Prostate gland (tissue), 2 donors: ENCODE data around the gene ZDHHC4. TPM values are rescaled to one million over a fixed set of nuclear protein-coding genes. Genes with fewer than 3 reads are reported as not detected.

Experiments
- DNase-seq: peaks from one replicate; pipeline ENCODE4 v3.0.0-alpha.2; 2019; ENCODE audit warnings: low spot score
- H3K27ac ChIP-seq, 2 donors: fragments of 200-600 bp; sonication (generic); 2 replicates each; pipeline ENCODE4 v1.5.1; 2017 to 2019
- H3K27me3 ChIP-seq: fragments of 200-600 bp; sonication (generic); replicated peaks from 2 replicates; pipeline ENCODE4 v1.5.1; 2019; ENCODE audit not compliant: insufficient read depth
- H3K36me3 ChIP-seq, 2 donors: fragments of 200-600 bp; sonication (generic); 1 replicate in 1 of 2; 2 replicates in 1 of 2; pipeline versions ENCODE4 v1.5.1 to v1.8.1; 2017 to 2019
- H3K4me1 ChIP-seq: fragments of 200-600 bp; sonication (generic); replicated peaks from 2 replicates; pipeline ENCODE4 v1.5.1; 2019
- H3K4me3 ChIP-seq, 2 donors: fragments of 200-600 bp; sonication (generic); 2 replicates each; pipeline ENCODE4 v1.5.1; 2017 to 2019
- H3K9me3 ChIP-seq: fragments of 200-600 bp; sonication (generic); 2 replicates; pipeline ENCODE4 v1.5.1; 2017
- POLR2A ChIP-seq: fragments of 450-650 bp; IDR thresholded peaks from one replicate; pipeline ENCODE4 v1.6.1; 2016; ENCODE audit warnings: antibody characterized with exemption, mild to moderate bottlenecking
- POLR2AphosphoS5 ChIP-seq: sonication (generic); formaldehyde crosslinking; IDR thresholded peaks from one replicate; pipeline ENCODE4 v1.6.1; 2017; ENCODE audit warnings: antibody characterized with exemption
- WGBS: methylation state at CpG from one replicate; pipeline ENCODE4 v1.1.5; 2018; 5-methylcytosine and 5-hydroxymethylcytosine counted together
- intact Hi-C: fragments of 100-400 bp; cut with DNase I; formaldehyde crosslinking; loops from one replicate; pipeline ENCODE4 v1.14.2; 2022
- total RNA-seq, 2 donors: library from RNA; depleted of rRNA; stranded (reverse); fragments of >200 nt; gene quantifications; one replicate each; pipeline ENCODE4 v1.1.0, GENCODE V29; 2016
- TF ChIP-seq, protein P1 (sequence below), 4 experiments: fragments of 200-600 bp in 2 of 4; fragments of 450-650 bp in 2 of 4; sonication (generic) in 2 of 4; IDR thresholded peaks; 1 replicate in 3 of 4; 2 replicates in 1 of 4; pipeline ENCODE4 v1.5.1; 2016 to 2019; ENCODE audit warnings: antibody characterized with exemption in 4 of 4, mild to moderate bottlenecking in 2 of 4, moderate library complexity in 2 of 4

ZDHHC4 gene
- total RNA-seq, result 10 to 100 TPM; 69.9 to 73.3 TPM

DNA sequence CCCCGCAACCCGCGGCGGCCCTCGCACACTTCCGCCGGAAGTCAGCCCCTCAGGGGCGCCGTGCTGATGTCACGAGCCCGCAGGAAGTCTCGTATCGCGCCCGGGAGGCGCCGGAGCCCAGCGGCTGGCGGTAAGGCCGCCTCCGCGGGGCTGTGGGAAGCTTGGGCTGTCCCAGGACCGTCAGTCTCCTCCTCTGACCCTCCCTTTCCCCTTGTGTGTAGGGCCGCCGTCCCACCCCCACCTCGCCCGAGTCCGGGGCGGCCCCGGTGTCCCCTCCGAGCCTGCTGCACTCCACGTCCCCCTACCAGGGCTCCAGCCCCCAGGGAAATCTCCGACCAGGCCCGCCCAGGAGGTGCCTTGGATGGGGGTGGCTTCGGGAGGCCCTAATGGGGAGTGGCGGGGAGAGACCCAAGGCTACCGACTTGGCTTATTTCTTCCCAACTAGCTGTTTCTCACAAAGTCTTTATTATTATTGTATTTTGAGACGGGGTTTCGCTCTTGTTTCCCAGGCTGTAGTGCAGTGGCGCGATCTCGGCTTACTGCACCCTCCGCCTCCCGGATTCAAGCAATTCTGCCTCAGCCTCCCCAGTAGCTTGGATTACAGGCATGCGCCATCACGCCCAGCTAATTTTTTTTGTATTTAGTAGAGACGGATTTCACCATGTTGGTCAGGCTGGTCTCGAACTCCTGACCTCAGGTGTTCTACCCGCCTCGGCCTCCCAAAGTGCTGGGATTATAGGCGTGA is at the start of gene ZDHHC4:
Gene ZDHHC4 (plus strand): TSS at position 86 of the 745 bp plus-strand sequence. CDS start 3,108 bp downstream, outside the sequence.
- WGBS, result 12% methylated on average over 50 of the region's 51 CpGs
- Histone ChIP-seq H3K9me3 (no peaks in the 10 kb centered on the region), H3K27ac (peak within 1 kb of the TSS; percentile 90 to 96), H3K27me3 (no peaks in the 10 kb centered on the region), H3K4me1 (no peaks in the 10 kb centered on the region), H3K4me3 (peak within 1 kb of the TSS; percentile 60 to 61), H3K36me3 (peaks cover 0 to 12% of the 10 kb centered on the region in 2 donors)
- intact Hi-C loops, result no loop called here
- TF ChIP-seq POLR2A, result peak; percentile 75
- TF ChIP-seq POLR2AphosphoS5, result peak; percentile 93
- TF ChIP-seq, protein P1, sequence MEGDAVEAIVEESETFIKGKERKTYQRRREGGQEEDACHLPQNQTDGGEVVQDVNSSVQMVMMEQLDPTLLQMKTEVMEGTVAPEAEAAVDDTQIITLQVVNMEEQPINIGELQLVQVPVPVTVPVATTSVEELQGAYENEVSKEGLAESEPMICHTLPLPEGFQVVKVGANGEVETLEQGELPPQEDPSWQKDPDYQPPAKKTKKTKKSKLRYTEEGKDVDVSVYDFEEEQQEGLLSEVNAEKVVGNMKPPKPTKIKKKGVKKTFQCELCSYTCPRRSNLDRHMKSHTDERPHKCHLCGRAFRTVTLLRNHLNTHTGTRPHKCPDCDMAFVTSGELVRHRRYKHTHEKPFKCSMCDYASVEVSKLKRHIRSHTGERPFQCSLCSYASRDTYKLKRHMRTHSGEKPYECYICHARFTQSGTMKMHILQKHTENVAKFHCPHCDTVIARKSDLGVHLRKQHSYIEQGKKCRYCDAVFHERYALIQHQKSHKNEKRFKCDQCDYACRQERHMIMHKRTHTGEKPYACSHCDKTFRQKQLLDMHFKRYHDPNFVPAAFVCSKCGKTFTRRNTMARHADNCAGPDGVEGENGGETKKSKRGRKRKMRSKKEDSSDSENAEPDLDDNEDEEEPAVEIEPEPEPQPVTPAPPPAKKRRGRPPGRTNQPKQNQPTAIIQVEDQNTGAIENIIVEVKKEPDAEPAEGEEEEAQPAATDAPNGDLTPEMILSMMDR (IDR thresholded peaks at IDR 0.05), result peak in 2 of 4 experiments; percentile 6 to 26
- peak; percentile 70 for DNase-seq

DNA sequence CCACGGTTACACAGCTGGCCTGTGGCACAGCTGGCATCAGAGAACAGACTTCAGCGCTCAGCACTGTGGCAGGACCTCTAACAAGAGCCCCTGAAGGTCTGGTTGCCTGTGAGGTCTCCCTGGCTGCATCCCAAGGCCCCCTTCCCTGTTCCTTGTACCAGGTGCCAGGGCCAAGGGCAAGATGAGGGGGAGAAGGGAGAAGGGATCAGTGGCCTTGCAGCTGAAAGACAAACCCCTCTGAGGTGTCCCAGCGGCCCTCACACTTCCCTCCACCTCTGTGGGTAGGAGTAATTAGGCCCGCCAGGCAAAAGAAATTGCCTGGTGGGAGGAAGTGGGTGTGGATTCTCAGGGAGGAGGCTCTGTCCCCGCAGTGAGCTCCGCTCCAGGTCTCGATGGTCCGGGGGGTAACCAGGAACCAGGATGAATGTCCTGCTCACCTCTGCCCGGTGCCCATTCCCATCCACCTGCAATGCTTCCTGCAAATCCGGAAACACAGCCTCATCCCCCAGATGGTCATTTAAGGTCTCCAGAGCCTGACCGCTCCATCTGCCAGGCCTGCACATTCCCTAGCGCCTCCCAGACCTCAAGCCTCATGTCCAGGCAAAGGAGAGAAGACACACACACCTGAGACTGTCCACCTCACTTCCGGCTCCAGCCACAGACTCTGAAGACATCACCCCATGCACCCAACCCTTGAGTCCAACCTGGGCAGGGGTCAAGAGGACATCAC is 48.7 kb upstream of the ZDHHC4 start:
- H3K9me3 ChIP-seq, result no peaks in the 10 kb centered on the region
- DNase-seq, result no peak
- H3K36me3 ChIP-seq, result no peaks in the 10 kb centered on the region
- H3K4me1 ChIP-seq, result no peaks in the 10 kb centered on the region
- intact Hi-C loops, result no loop called here
- peaks cover 23% of the 10 kb centered on the region for H3K27me3 ChIP-seq
- H3K27ac ChIP-seq, result no peak overlapping the region
- TF ChIP-seq POLR2AphosphoS5, result no peak
- TF ChIP-seq, protein P1 (IDR thresholded peaks at IDR 0.05), result no peak
- no peak for TF ChIP-seq POLR2A
- WGBS, result 75% methylated on average over 13 of the region's 13 CpGs
- H3K4me3 ChIP-seq, result no peak overlapping the region

DNA sequence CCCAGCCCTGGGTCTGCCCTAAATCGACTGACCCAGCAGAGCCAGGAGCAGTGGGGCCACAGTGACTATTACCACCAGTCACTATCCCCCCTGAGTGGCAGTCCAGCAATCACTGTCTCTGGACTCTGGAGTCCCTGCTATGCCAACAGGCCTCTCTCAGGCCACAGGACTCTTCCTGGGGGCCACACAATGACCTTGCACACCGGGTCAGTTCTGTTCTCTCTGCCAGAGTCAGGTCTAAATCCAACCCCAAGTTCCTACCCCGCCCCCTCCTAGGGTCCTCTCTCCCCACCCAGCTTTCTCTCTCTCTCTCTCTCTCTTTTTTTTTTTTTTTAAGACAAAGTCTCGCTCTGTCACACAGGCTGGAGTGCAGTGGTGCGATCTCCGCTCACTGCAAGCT is 47.6 kb upstream of the ZDHHC4 start:
- 66% methylated on average over 6 of the region's 6 CpGs for WGBS
- no peak for DNase-seq
- no peak overlapping the region for H3K27ac ChIP-seq
- intact Hi-C loops, result no loop called here
- H3K4me3 ChIP-seq, result no peak overlapping the region
- no peaks in the 10 kb centered on the region for H3K4me1 ChIP-seq
- no peaks in the 10 kb centered on the region for H3K36me3 ChIP-seq
- peaks cover 23% of the 10 kb centered on the region for H3K27me3 ChIP-seq
- TF ChIP-seq POLR2A, result no peak
- no peaks in the 10 kb centered on the region for H3K9me3 ChIP-seq

DNA sequence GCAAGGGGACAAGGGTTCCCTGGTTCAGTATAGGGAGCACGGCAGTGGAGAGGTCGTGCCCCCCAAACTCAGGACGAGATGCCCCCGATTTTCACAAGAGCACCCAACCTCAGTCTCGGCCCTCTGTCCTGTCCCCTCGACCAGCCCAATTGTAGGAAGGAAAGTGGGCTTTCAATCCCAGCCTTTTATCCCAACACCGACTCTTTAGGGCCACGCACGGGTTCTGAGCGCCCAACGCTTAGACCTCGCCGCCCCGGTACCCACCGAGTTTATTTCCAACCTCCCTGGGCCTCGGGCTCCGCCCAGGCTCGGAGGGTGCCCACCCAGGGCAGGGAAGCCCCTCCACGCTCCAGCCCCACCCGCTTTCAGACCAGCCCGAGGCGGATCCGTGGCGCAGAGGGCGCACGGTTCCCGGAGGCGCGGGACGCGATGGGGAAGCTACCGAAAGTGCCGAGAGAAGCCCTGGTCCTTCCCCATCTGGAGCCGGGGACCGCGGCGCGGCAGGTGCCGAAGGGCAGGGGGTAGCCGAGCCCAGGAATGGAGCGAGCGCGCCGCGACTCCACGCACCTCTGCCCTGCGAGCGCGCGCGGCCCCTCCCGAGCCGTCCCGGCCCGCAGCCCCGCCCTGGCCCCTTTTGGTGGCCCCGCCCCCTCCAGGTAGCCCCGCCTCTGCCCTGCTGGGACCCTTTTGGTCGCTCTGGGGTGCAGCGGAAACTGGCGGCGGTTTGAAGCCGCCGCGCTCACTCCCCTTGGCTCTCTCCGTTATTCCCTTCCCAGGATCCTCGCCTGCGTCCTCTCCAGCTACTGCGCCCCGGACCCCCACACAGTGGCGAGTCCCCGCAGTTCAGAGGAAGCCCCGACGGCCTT is 46.4 kb upstream of the ZDHHC4 start:
- no peaks in the 10 kb centered on the region for H3K36me3 ChIP-seq
- H3K4me1 ChIP-seq, result no peaks in the 10 kb centered on the region
- H3K9me3 ChIP-seq, result no peaks in the 10 kb centered on the region
- DNase-seq, result no peak
- H3K4me3 ChIP-seq, result peak overlapping the region; percentile 21
- TF ChIP-seq POLR2AphosphoS5 (no peak), POLR2A (no peak)
- TF ChIP-seq, protein P1 (IDR thresholded peaks at IDR 0.05), result no peak
- WGBS, result 1% methylated on average over 74 of the region's 74 CpGs
- intact Hi-C loops, result no loop called here
- peaks cover 25% of the 10 kb centered on the region for H3K27me3 ChIP-seq
- no peak overlapping the region for H3K27ac ChIP-seq
